HG03280 (cell line): Measurements from ENCODE around the gene UGGT2.
"Not testable (repeated sequence)": the region's sequence is repeated elsewhere in the genome, so short reads cannot be mapped to it uniquely, and the experiment has no call there.

Experiments
- ATAC-seq: cut with Tn5 transposase; IDR thresholded peaks from one replicate; pipeline ENCODE4 v1.9.1; 2021; ENCODE audit warnings: mild to moderate bottlenecking, moderate library complexity; ENCODE audit not compliant: unreplicated experiment

UGGT2 gene

GRCh38 chr13:95906999-95907398, 146.2 kb downstream of the UGGT2 start:
- no peak for ATAC-seq

- no peak for ATAC-seq
Measured at GRCh38 chr13:95903569-95903968, 149.6 kb downstream of the UGGT2 start.

- ATAC-seq = no peak
Measured at GRCh38 chr13:95902741-95903140, 150.5 kb downstream of the UGGT2 start.

- ATAC-seq = no peak
Measured at GRCh38 chr13:95898256-95898655, 154.9 kb downstream of the UGGT2 start.

GRCh38 chr13:95896301-95896700, 156.9 kb downstream of the UGGT2 start:
- ATAC-seq = no peak

- no peak for ATAC-seq
Measured at GRCh38 chr13:95893861-95894260, 159.3 kb downstream of the UGGT2 start.

GRCh38 chr13:95882121-95882520, 171.1 kb downstream of the UGGT2 start:
- ATAC-seq = no peak

- no peak for ATAC-seq
Measured at GRCh38 chr13:95880331-95880730, 172.9 kb downstream of the UGGT2 start.

- no peak for ATAC-seq
Measured at GRCh38 chr13:95874286-95874685, 178.9 kb downstream of the UGGT2 start.

GRCh38 chr13:95870421-95870820, 182.8 kb downstream of the UGGT2 start:
- no peak for ATAC-seq

GRCh38 chr13:95865080-95865615, 188.1 kb downstream of the UGGT2 start:
- ATAC-seq = no peak

GRCh38 chr13:95862408-95862807, 190.8 kb downstream of the UGGT2 start:
- ATAC-seq = no peak

GRCh38 chr13:95861296-95861695, 191.9 kb downstream of the UGGT2 start:
- no peak for ATAC-seq

GRCh38 chr13:95858286-95859075, 194.7 kb downstream of the UGGT2 start:
- no peak for ATAC-seq

GRCh38 chr13:95845656-95846055, 207.5 kb downstream of the UGGT2 start:
- not testable (repeated sequence) for ATAC-seq

- no peak for ATAC-seq
Measured at GRCh38 chr13:95842898-95843297, 210.3 kb downstream of the UGGT2 start.

GRCh38 chr13:95841894-95842293, 211.3 kb downstream of the UGGT2 start:
- ATAC-seq = no peak

- peak; percentile 86 for ATAC-seq
Measured at GRCh38 chr13:95834134-95834765, 219.0 kb downstream of the UGGT2 start.

- ATAC-seq = no peak
Measured at GRCh38 chr13:95833719-95834118, 219.5 kb downstream of the UGGT2 start.

- no peak for ATAC-seq
Measured at GRCh38 chr13:95833126-95833525, 220.1 kb downstream of the UGGT2 start.

GRCh38 chr13:95822303-95822702, 230.9 kb downstream of the UGGT2 start:
- no peak for ATAC-seq

GRCh38 chr13:95814495-95814894, 238.7 kb downstream of the UGGT2 start:
- no peak for ATAC-seq
